Mesenchymal stem cell (in vitro differentiated cells and primary cell): ENCODE measurements around the gene FAM124B.
"Not testable (repeated sequence)": the region's sequence is repeated elsewhere in the genome, so short reads cannot be mapped to it uniquely, and the experiment has no call there.

Experiments
- DNase-seq: peaks from one replicate; pipeline ENCODE4 v3.0.0-alpha.2; 2013
- H2AFZ ChIP-seq: one replicate; pipeline ENCODE4 v1.6.1; 2013; ENCODE audit warnings: low read depth, mild to moderate bottlenecking, control low read depth, inconsistent platforms, low read length, moderate library complexity
- H2AK5ac ChIP-seq: 2 replicates; pipeline ENCODE4 v1.6.1; 2013; ENCODE audit warnings: low read length, moderate library complexity, mild to moderate bottlenecking, inconsistent platforms; ENCODE audit not compliant: severe bottlenecking
- H2BK120ac ChIP-seq: one replicate; pipeline ENCODE4 v1.6.1; 2013; ENCODE audit warnings: low read depth, mild to moderate bottlenecking, inconsistent platforms, low read length, moderate library complexity
- H2BK12ac ChIP-seq, 2 experiments: one replicate each; pipeline ENCODE4 v1.6.1; 2013; ENCODE audit warnings: inconsistent platforms in 2 of 2, low read length in 2 of 2, mild to moderate bottlenecking in 2 of 2, moderate library complexity in 2 of 2, control low read depth in 1 of 2
- H2BK15ac ChIP-seq: one replicate; pipeline ENCODE4 v1.6.1; 2013; ENCODE audit warnings: mild to moderate bottlenecking, low read depth, inconsistent platforms; ENCODE audit not compliant: poor library complexity, severe bottlenecking
- H2BK5ac ChIP-seq: 2 replicates; pipeline ENCODE4 v1.6.1; 2013; ENCODE audit warnings: low read depth, mild to moderate bottlenecking, low read length, control low read depth, inconsistent platforms; ENCODE audit not compliant: poor library complexity, severe bottlenecking
- H3K14ac ChIP-seq, 2 experiments: one replicate each; pipeline ENCODE4 v1.6.1; 2013; ENCODE audit warnings: inconsistent platforms in 2 of 2, low read length in 2 of 2, control low read depth in 1 of 2, mild to moderate bottlenecking in 1 of 2, moderate library complexity in 1 of 2
- H3K18ac ChIP-seq, 2 experiments: one replicate each; pipeline ENCODE4 v1.6.1; 2013; ENCODE audit warnings: inconsistent platforms in 2 of 2, low read length in 2 of 2, control low read depth in 1 of 2, low read depth in 1 of 2, mild to moderate bottlenecking in 1 of 2
- H3K23ac ChIP-seq, 2 experiments: one replicate each; pipeline ENCODE4 v1.6.1; 2013; ENCODE audit warnings: inconsistent platforms in 2 of 2, low read length in 2 of 2, mild to moderate bottlenecking in 2 of 2, moderate library complexity in 2 of 2, control low read depth in 1 of 2
- H3K27ac ChIP-seq: 2 replicates; pipeline ENCODE4 v1.5.1; 2013; ENCODE audit warnings: mild to moderate bottlenecking, moderate library complexity, low read length, control low read depth, inconsistent platforms; ENCODE audit not compliant: poor library complexity, severe bottlenecking
- H3K27me3 ChIP-seq, 2 experiments: 2 replicates each; pipeline versions ENCODE4 v1.6.1 to v1.7.0; 2013; ENCODE audit warnings: low read length in 2 of 2, mild to moderate bottlenecking in 2 of 2, moderate library complexity in 2 of 2, control low read depth in 1 of 2, inconsistent platforms in 1 of 2; ENCODE audit not compliant: control insufficient read depth in 1 of 2, insufficient read depth in 1 of 2
- H3K36me3 ChIP-seq, 2 experiments: 2 replicates each; pipeline versions ENCODE4 v1.6.1 to v1.7.0; 2013; ENCODE audit warnings: low read length in 2 of 2, control low read depth in 1 of 2, inconsistent platforms in 1 of 2, low read depth in 1 of 2, mild to moderate bottlenecking in 1 of 2; ENCODE audit not compliant: insufficient read depth in 2 of 2, control insufficient read depth in 1 of 2
- H3K4ac ChIP-seq, 2 experiments: one replicate each; pipeline ENCODE4 v1.6.1; 2013; ENCODE audit warnings: inconsistent platforms in 2 of 2, low read length in 2 of 2, mild to moderate bottlenecking in 2 of 2, moderate library complexity in 2 of 2, control low read depth in 1 of 2, low read depth in 1 of 2
- H3K4me1 ChIP-seq: 2 replicates; pipeline ENCODE4 v1.6.1; 2013; ENCODE audit warnings: low read depth, low read length, control low read depth; ENCODE audit not compliant: control insufficient read depth, insufficient read depth
- H3K4me2 ChIP-seq: 2 replicates; pipeline ENCODE4 v1.6.1; 2013; ENCODE audit warnings: low read length, mild to moderate bottlenecking, inconsistent platforms; ENCODE audit not compliant: poor library complexity, severe bottlenecking
- H3K4me3 ChIP-seq, 2 experiments: 2 replicates each; pipeline versions ENCODE4 v1.5.1 to v1.7.0; 2013; ENCODE audit warnings: low read length in 2 of 2, mild to moderate bottlenecking in 2 of 2, control low read depth in 1 of 2, low read depth in 1 of 2; ENCODE audit not compliant: insufficient read depth in 1 of 2
- H3K79me1 ChIP-seq: replicated peaks from 2 replicates; pipeline ENCODE4 v1.6.1; 2013; ENCODE audit warnings: mild to moderate bottlenecking, control low read depth, low read length, inconsistent platforms; ENCODE audit not compliant: poor library complexity, severe bottlenecking
- H3K9ac ChIP-seq: 2 replicates; pipeline ENCODE4 v1.7.0; 2013; ENCODE audit warnings: mild to moderate bottlenecking, low read length, moderate library complexity
- H3K9me3 ChIP-seq: 2 replicates; pipeline ENCODE4 v1.7.0; 2013; ENCODE audit warnings: mild to moderate bottlenecking, low read length; ENCODE audit not compliant: control insufficient read depth
- H4K8ac ChIP-seq: one replicate; pipeline ENCODE4 v1.6.1; 2013; ENCODE audit warnings: inconsistent platforms, mild to moderate bottlenecking, low read length, moderate library complexity
- H4K91ac ChIP-seq: one replicate; pipeline ENCODE4 v1.6.1; 2013; ENCODE audit warnings: mild to moderate bottlenecking, low read length, inconsistent platforms
- WGBS: methylation state at CpG from one replicate; pipeline ENCODE4 v1.1.7; 2013; ENCODE audit warnings: mixed read lengths; 5-methylcytosine and 5-hydroxymethylcytosine counted together

The FAM124B gene

GRCh38 chr2:224382280-224382647, 19.6 kb downstream of the FAM124B start:
- not testable (repeated sequence) for H3K4me2 ChIP-seq

DNA sequence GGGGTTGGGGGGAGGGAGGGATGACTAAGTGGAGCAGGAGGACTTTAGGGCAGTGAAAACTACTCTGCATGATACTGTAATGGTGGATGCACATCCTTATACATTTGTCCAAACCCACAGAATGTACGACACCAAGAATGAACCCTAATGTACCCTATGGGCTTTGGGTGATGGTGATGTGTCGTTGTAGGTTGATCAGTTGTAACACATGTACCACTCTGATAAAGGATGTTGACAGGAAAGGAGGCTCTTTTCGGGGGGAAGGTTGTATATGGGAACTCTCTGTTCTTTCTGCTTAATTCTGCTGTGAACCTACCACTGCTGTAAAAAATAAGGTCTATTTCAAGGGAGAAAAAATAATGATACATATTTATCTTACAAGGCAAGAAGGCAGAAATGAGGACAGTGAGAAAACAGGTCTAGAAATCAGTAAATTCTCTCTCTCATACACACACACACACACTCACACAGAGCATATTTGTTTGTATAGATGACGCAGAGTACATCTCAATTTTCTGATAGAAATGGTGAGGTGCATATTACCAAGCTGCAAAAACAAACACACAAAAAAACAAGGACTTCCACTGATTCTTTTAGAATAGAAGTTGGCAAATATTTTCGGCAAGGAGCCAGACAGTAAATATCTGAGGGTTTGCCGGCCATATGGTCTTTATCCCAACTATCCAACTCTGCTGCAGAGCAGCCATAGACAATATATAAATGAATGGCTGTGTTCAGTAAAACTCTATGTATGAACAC, 20.2 kb downstream of the FAM124B start:
- H2BK5ac ChIP-seq, result no peak overlapping the region
- no peak overlapping the region for H3K27ac ChIP-seq
- no peak for DNase-seq
- H2BK12ac ChIP-seq, result no peak overlapping the region
- no peak overlapping the region for H2BK15ac ChIP-seq
- H3K14ac ChIP-seq, result no peak overlapping the region
- no peak overlapping the region for H3K4ac ChIP-seq
- no peaks in the 10 kb centered on the region for H3K4me1 ChIP-seq
- H3K9ac ChIP-seq, result no peak overlapping the region
- H3K36me3 ChIP-seq, result no peaks in the 10 kb centered on the region
- no peak overlapping the region for H2AFZ ChIP-seq
- no peaks in the 10 kb centered on the region for H3K79me1 ChIP-seq
- H3K27me3 ChIP-seq, result peaks cover 0 to 11% of the 10 kb centered on the region in 2 experiments
- H3K4me3 ChIP-seq, result no peak overlapping the region
- H2BK120ac ChIP-seq, result no peak overlapping the region
- H3K18ac ChIP-seq, result no peak overlapping the region
- no peak overlapping the region for H4K8ac ChIP-seq
- no peak overlapping the region for H3K4me2 ChIP-seq
- WGBS, result 78% methylated on average over 3 of the region's 6 CpGs
- H4K91ac ChIP-seq, result no peak overlapping the region
- H3K23ac ChIP-seq, result no peak overlapping the region
- H2AK5ac ChIP-seq, result no peak overlapping the region
- H3K9me3 ChIP-seq, result no peaks in the 10 kb centered on the region

More at GRCh38 chr2:224382280-224382647, 19.6 kb downstream of the FAM124B start:
- not testable (repeated sequence) for H3K18ac ChIP-seq, H3K4me1 ChIP-seq, H2BK12ac ChIP-seq, H3K9me3 ChIP-seq, H2BK5ac ChIP-seq, H3K9ac ChIP-seq, H3K27ac ChIP-seq, H3K23ac ChIP-seq, DNase-seq, H3K14ac ChIP-seq, H4K91ac ChIP-seq, H2AK5ac ChIP-seq, H3K4ac ChIP-seq, H3K36me3 ChIP-seq, H2BK15ac ChIP-seq, H3K4me3 ChIP-seq, H2BK120ac ChIP-seq, H2AFZ ChIP-seq, H3K79me1 ChIP-seq, H4K8ac ChIP-seq
- H3K27me3 ChIP-seq, result peaks cover 0 to 11% of the 10 kb centered on the region in 2 experiments
- WGBS, result 100% methylated on average over 1 of the region's 2 CpGs

- Histone ChIP-seq H4K8ac (no peak overlapping the region), H3K4me3 (no peak overlapping the region), H3K4ac (no peak overlapping the region), H2AFZ (no peak overlapping the region), H3K4me1 (no peaks in the 10 kb centered on the region), H3K4me2 (no peak overlapping the region), H2BK12ac (no peak overlapping the region), H3K36me3 (no peaks in the 10 kb centered on the region), H2BK15ac (no peak overlapping the region), H2BK5ac (no peak overlapping the region), H3K18ac (no peak overlapping the region), H2BK120ac (no peak overlapping the region), H2AK5ac (no peak overlapping the region), H3K23ac (no peak overlapping the region), H3K27me3 (peaks cover 0 to 4% of the 10 kb centered on the region in 2 experiments), H3K9ac (no peak overlapping the region), H4K91ac (no peak overlapping the region), H3K9me3 (no peaks in the 10 kb centered on the region), H3K79me1 (no peaks in the 10 kb centered on the region), H3K27ac (no peak overlapping the region), H3K14ac (no peak overlapping the region)
- 69% methylated on average over 1 of the region's 1 CpG for WGBS
- no peak for DNase-seq
These were observed 21.9 kb downstream of the FAM124B start for GRCh38 chr2:224379986-224380385.

GRCh38 chr2:224379172-224379571, 22.7 kb downstream of the FAM124B start:
- Histone ChIP-seq H2BK15ac (no peak overlapping the region), H2BK12ac (no peak overlapping the region), H3K27me3 (peaks cover 0 to 1% of the 10 kb centered on the region in 2 experiments), H3K4me1 (no peaks in the 10 kb centered on the region), H3K79me1 (no peaks in the 10 kb centered on the region), H3K23ac (no peak overlapping the region), H4K91ac (no peak overlapping the region), H2BK120ac (no peak overlapping the region), H3K36me3 (no peaks in the 10 kb centered on the region), H3K18ac (no peak overlapping the region), H3K4me2 (no peak overlapping the region), H4K8ac (no peak overlapping the region), H3K9me3 (no peaks in the 10 kb centered on the region), H3K4ac (no peak overlapping the region), H2BK5ac (no peak overlapping the region), H3K9ac (no peak overlapping the region), H3K27ac (no peak overlapping the region), H3K14ac (no peak overlapping the region), H2AK5ac (no peak overlapping the region), H3K4me3 (no peak overlapping the region), H2AFZ (no peak overlapping the region)
- DNase-seq, result no peak
- WGBS, result 99% methylated on average over 4 of the region's 4 CpGs
